D721Med (cell line): ENCODE measurements around the gene WBP1L.

Experiments
- DNase-seq: peaks from one replicate; pipeline ENCODE4 v3.0.0; 2011; ENCODE audit warnings: low spot score; ENCODE audit not compliant: insufficient read length
- FAIRE-seq: peaks from 2 replicates; lab custom pipeline; 2011; peaks lifted over from hg19 to GRCh38; lab: Jason Lieb, UNC
- CTCF ChIP-seq: IDR thresholded peaks from 2 replicates; pipeline ENCODE4 v1.5.1; 2012; ENCODE audit warnings: mild to moderate bottlenecking, control low read depth; ENCODE audit not compliant: insufficient read depth; ENCODE audit errors: missing control alignments

The WBP1L gene

DNA sequence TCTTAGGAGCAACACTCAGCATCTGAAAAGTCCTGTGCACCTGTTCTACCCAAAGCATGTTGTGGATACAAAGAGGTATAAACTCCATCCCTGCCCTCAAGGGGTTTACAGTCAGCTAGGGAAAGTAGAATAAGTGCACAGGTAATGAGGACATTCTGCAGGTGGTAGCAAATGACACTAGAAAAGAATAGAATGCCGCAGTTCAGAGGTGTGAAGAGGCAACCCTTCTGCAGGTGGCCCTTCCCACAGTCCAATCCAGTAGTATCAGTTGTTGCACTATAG is 36.7 kb downstream of the WBP1L start:
- DNase-seq: no peak
- FAIRE-seq: no peak
- no peak for TF ChIP-seq CTCF

DNA sequence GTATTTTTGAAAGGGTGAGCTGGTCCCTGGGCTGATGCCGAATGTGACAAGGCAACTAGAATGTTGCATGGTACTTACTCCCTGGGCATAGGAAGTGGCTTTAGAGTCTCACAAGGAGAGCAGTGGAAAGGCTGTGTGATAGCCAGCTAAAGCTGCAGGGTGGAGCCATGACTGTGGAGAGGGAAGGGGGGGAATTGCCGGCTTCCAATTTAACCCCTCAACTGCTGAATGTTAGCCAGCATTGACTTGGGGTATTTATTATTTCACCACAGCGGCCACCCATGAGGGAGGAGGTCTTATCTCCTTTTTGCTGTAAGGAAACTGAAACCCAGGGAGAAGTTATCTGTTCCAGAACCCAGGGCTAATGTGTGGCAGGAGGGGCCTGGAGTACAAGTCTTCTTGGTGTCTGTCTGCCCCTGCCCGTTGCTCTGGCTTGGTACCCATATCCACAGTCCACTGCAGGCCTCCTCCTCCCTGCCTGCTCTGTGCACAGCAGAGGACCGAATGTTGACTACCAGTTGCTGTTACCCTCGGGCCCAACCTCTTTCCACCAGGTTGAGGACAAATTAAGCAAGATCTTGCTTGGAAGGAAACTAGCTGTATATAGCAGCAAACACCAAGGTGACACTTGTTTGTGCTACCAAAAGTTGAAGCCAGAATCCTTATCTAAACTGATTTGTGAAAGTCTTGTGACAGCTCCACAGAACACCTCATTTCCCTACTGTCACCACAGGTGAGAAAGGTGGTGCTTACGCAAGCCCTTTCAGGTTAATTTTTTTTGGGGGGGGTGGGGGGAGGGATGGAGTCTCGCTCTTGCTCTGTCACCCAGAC is 37.6 kb downstream of the WBP1L start:
- no peak for TF ChIP-seq CTCF
- DNase-seq (no peak), FAIRE-seq (no peak)

- TF ChIP-seq CTCF: no peak
- DNase-seq: no peak
- no peak for FAIRE-seq
These were observed 38.3 kb downstream of the WBP1L start for GRCh38 chr10:102781921-102782557.

GRCh38 chr10:102782673-102783551 is 39.2 kb downstream of the WBP1L start:
- DNase-seq (no peak), FAIRE-seq (no peak)

GRCh38 chr10:102783568-102783967 is 39.8 kb downstream of the WBP1L start:
- TF ChIP-seq CTCF: no peak
- DNase-seq (no peak), FAIRE-seq (no peak)

More at GRCh38 chr10:102782673-102783551, 39.2 kb downstream of the WBP1L start:
- no peak for TF ChIP-seq CTCF

GRCh38 chr10:102785818-102786217 is 42.1 kb downstream of the WBP1L start:
- TF ChIP-seq CTCF: no peak
- DNase-seq (no peak), FAIRE-seq (no peak)
